Measurements from ENCODE around the gene KIAA1549.
A peak's percentile ranks its signal among the peaks of the same experiment; 100 is the strongest.
"Not testable (repeated sequence)": the region's sequence is repeated elsewhere in the genome, so short reads cannot be mapped to it uniquely, and the experiment has no call there.

The KIAA1549 gene

GRCh38 chr7:138981332-138982203 lies at the start of gene KIAA1549:
KIAA1549 (minus strand) TSS chr7:138981389; CDS start chr7:138981269, 120 bp downstream.
- peaks cover 13% of the 10 kb centered on the region for H3K4me1 ChIP-seq (ENCODE audit: control insufficient read depth, low read depth, low read length)
- no peaks in the 10 kb centered on the region for H3K36me3 ChIP-seq (ENCODE audit: control insufficient read depth, low read depth, low read length)
- peak within 1 kb of the TSS; percentile 89 for H3K9ac ChIP-seq (ENCODE audit: low read length)
- H3K27me3 ChIP-seq (ENCODE audit: control insufficient read depth, insufficient read depth, low read length): peaks cover 18% of the 10 kb centered on the region
- no peak within 1 kb of the TSS for H3K27ac ChIP-seq (ENCODE audit: low read length)
- H3K4me3 ChIP-seq (ENCODE audit: low read length): peak within 1 kb of the TSS; percentile 89
- no peaks in the 10 kb centered on the region for H3K9me3 ChIP-seq (ENCODE audit: control insufficient read depth, low read depth, low read length)

- Histone ChIP-seq H3K4me3 (ENCODE audit: low read length) (no peak overlapping the region), H3K9me3 (ENCODE audit: control insufficient read depth, low read depth, low read length) (no peaks in the 10 kb centered on the region), H3K27ac (ENCODE audit: low read length) (no peak overlapping the region), H3K4me1 (ENCODE audit: control insufficient read depth, low read depth, low read length) (no peaks in the 10 kb centered on the region), H3K36me3 (ENCODE audit: control insufficient read depth, low read depth, low read length) (peaks cover 4% of the 10 kb centered on the region), H3K27me3 (ENCODE audit: control insufficient read depth, insufficient read depth, low read length) (no peaks in the 10 kb centered on the region), H3K9ac (ENCODE audit: low read length) (no peak overlapping the region)
Measured at GRCh38 chr7:139029353-139029752, 48.2 kb upstream of the KIAA1549 start.

- Histone ChIP-seq H3K9me3 (ENCODE audit: control insufficient read depth, low read depth, low read length) (no peaks in the 10 kb centered on the region), H3K9ac (ENCODE audit: low read length) (no peak overlapping the region), H3K4me3 (ENCODE audit: low read length) (no peak overlapping the region), H3K27me3 (ENCODE audit: control insufficient read depth, insufficient read depth, low read length) (no peaks in the 10 kb centered on the region), H3K27ac (ENCODE audit: low read length) (no peak overlapping the region), H3K36me3 (ENCODE audit: control insufficient read depth, low read depth, low read length) (peaks cover 7% of the 10 kb centered on the region), H3K4me1 (ENCODE audit: control insufficient read depth, low read depth, low read length) (no peaks in the 10 kb centered on the region)
Measured at GRCh38 chr7:139026551-139026950, 45.4 kb upstream of the KIAA1549 start.

- H3K9me3 ChIP-seq (ENCODE audit: control insufficient read depth, low read depth, low read length); H3K27me3 ChIP-seq (ENCODE audit: control insufficient read depth, insufficient read depth, low read length); H3K9ac ChIP-seq (ENCODE audit: low read length); H3K4me1 ChIP-seq (ENCODE audit: control insufficient read depth, low read depth, low read length); H3K27ac ChIP-seq (ENCODE audit: low read length); H3K36me3 ChIP-seq (ENCODE audit: control insufficient read depth, low read depth, low read length); H3K4me3 ChIP-seq (ENCODE audit: low read length): not testable (repeated sequence)
Measured at GRCh38 chr7:139025861-139026260, 44.7 kb upstream of the KIAA1549 start.

- Histone ChIP-seq H3K36me3 (ENCODE audit: control insufficient read depth, low read depth, low read length) (peaks cover 3% of the 10 kb centered on the region), H3K9ac (ENCODE audit: low read length) (no peak overlapping the region), H3K9me3 (ENCODE audit: control insufficient read depth, low read depth, low read length) (no peaks in the 10 kb centered on the region), H3K4me1 (ENCODE audit: control insufficient read depth, low read depth, low read length) (no peaks in the 10 kb centered on the region), H3K27me3 (ENCODE audit: control insufficient read depth, insufficient read depth, low read length) (no peaks in the 10 kb centered on the region), H3K27ac (ENCODE audit: low read length) (no peak overlapping the region), H3K4me3 (ENCODE audit: low read length) (no peak overlapping the region)
Measured at GRCh38 chr7:139023076-139023475, 41.9 kb upstream of the KIAA1549 start.

- no peak overlapping the region for H3K4me3 ChIP-seq (ENCODE audit: low read length)
- no peak overlapping the region for H3K27ac ChIP-seq (ENCODE audit: low read length)
- H3K27me3 ChIP-seq (ENCODE audit: control insufficient read depth, insufficient read depth, low read length): no peaks in the 10 kb centered on the region
- no peaks in the 10 kb centered on the region for H3K4me1 ChIP-seq (ENCODE audit: control insufficient read depth, low read depth, low read length)
- H3K36me3 ChIP-seq (ENCODE audit: control insufficient read depth, low read depth, low read length): peaks cover 3% of the 10 kb centered on the region
- H3K9me3 ChIP-seq (ENCODE audit: control insufficient read depth, low read depth, low read length): no peaks in the 10 kb centered on the region
- H3K9ac ChIP-seq (ENCODE audit: low read length): no peak overlapping the region
Measured at GRCh38 chr7:139022286-139022685, 41.1 kb upstream of the KIAA1549 start.

- Histone ChIP-seq H3K27me3 (ENCODE audit: control insufficient read depth, insufficient read depth, low read length) (no peaks in the 10 kb centered on the region), H3K4me1 (ENCODE audit: control insufficient read depth, low read depth, low read length) (no peaks in the 10 kb centered on the region), H3K4me3 (ENCODE audit: low read length) (no peak overlapping the region), H3K36me3 (ENCODE audit: control insufficient read depth, low read depth, low read length) (peaks cover 3% of the 10 kb centered on the region), H3K9ac (ENCODE audit: low read length) (no peak overlapping the region), H3K27ac (ENCODE audit: low read length) (no peak overlapping the region), H3K9me3 (ENCODE audit: control insufficient read depth, low read depth, low read length) (no peaks in the 10 kb centered on the region)
Measured at GRCh38 chr7:139018910-139019309, 37.7 kb upstream of the KIAA1549 start.

- Histone ChIP-seq H3K4me1 (ENCODE audit: control insufficient read depth, low read depth, low read length) (no peaks in the 10 kb centered on the region), H3K9ac (ENCODE audit: low read length) (no peak overlapping the region), H3K27ac (ENCODE audit: low read length) (no peak overlapping the region), H3K27me3 (ENCODE audit: control insufficient read depth, insufficient read depth, low read length) (no peaks in the 10 kb centered on the region), H3K36me3 (ENCODE audit: control insufficient read depth, low read depth, low read length) (no peaks in the 10 kb centered on the region), H3K4me3 (ENCODE audit: low read length) (no peak overlapping the region), H3K9me3 (ENCODE audit: control insufficient read depth, low read depth, low read length) (no peaks in the 10 kb centered on the region)
Measured at GRCh38 chr7:139016931-139017511, 35.8 kb upstream of the KIAA1549 start.

GRCh38 chr7:139011373-139011772 lies 30.2 kb upstream of the KIAA1549 start:
- H3K27ac ChIP-seq (ENCODE audit: low read length): no peak overlapping the region
- H3K9me3 ChIP-seq (ENCODE audit: control insufficient read depth, low read depth, low read length): no peaks in the 10 kb centered on the region
- H3K4me3 ChIP-seq (ENCODE audit: low read length): no peak overlapping the region
- H3K9ac ChIP-seq (ENCODE audit: low read length): no peak overlapping the region
- H3K27me3 ChIP-seq (ENCODE audit: control insufficient read depth, insufficient read depth, low read length): no peaks in the 10 kb centered on the region
- no peaks in the 10 kb centered on the region for H3K36me3 ChIP-seq (ENCODE audit: control insufficient read depth, low read depth, low read length)
- H3K4me1 ChIP-seq (ENCODE audit: control insufficient read depth, low read depth, low read length): no peaks in the 10 kb centered on the region

- H3K9me3 ChIP-seq (ENCODE audit: control insufficient read depth, low read depth, low read length): peaks cover 11% of the 10 kb centered on the region
- no peak overlapping the region for H3K27ac ChIP-seq (ENCODE audit: low read length)
- H3K4me1 ChIP-seq (ENCODE audit: control insufficient read depth, low read depth, low read length): no peaks in the 10 kb centered on the region
- H3K27me3 ChIP-seq (ENCODE audit: control insufficient read depth, insufficient read depth, low read length): no peaks in the 10 kb centered on the region
- H3K9ac ChIP-seq (ENCODE audit: low read length): no peak overlapping the region
- no peak overlapping the region for H3K4me3 ChIP-seq (ENCODE audit: low read length)
- H3K36me3 ChIP-seq (ENCODE audit: control insufficient read depth, low read depth, low read length): no peaks in the 10 kb centered on the region
Measured at GRCh38 chr7:139004321-139005090, 23.3 kb upstream of the KIAA1549 start.

- H3K36me3 ChIP-seq (ENCODE audit: control insufficient read depth, low read depth, low read length): no peaks in the 10 kb centered on the region
- peaks cover 4% of the 10 kb centered on the region for H3K9me3 ChIP-seq (ENCODE audit: control insufficient read depth, low read depth, low read length)
- no peak overlapping the region for H3K4me3 ChIP-seq (ENCODE audit: low read length)
- H3K9ac ChIP-seq (ENCODE audit: low read length): no peak overlapping the region
- no peaks in the 10 kb centered on the region for H3K27me3 ChIP-seq (ENCODE audit: control insufficient read depth, insufficient read depth, low read length)
- H3K27ac ChIP-seq (ENCODE audit: low read length): no peak overlapping the region
- H3K4me1 ChIP-seq (ENCODE audit: control insufficient read depth, low read depth, low read length): no peaks in the 10 kb centered on the region
Measured at GRCh38 chr7:138999414-138999813, 18.2 kb upstream of the KIAA1549 start.

Measured in iPS-18a (cell line).